Upper lobe of right lung (tissue), 1 donor: Measurements from ENCODE around the gene BCL2L14. TPM values are rescaled to one million over a fixed set of nuclear protein-coding genes. Genes with fewer than 3 reads are reported as not detected.

ENCODE experiments used
- ATAC-seq: fragments of 200-7000 bp; cut with Tn5 transposase; one replicate; pipeline ENCODE4 v1.9.1; 2020; ENCODE audit warnings: mild to moderate bottlenecking, moderate library complexity
- DNase-seq: peaks from one replicate; pipeline ENCODE4 v3.0.0-alpha.2; 2020
- H3K27ac ChIP-seq: fragments of 200-600 bp; one replicate; pipeline ENCODE4 v1.8.0; 2022
- H3K27me3 ChIP-seq: fragments of 200-600 bp; one replicate; pipeline ENCODE4 v1.8.0; 2022; ENCODE audit warnings: mild to moderate bottlenecking
- H3K36me3 ChIP-seq: fragments of 200-600 bp; one replicate; pipeline ENCODE4 v1.8.0; 2022
- H3K4me1 ChIP-seq: fragments of 200-600 bp; one replicate; pipeline ENCODE4 v1.8.0; 2022
- H3K4me3 ChIP-seq: fragments of 200-600 bp; one replicate; pipeline ENCODE4 v1.8.0; 2022; ENCODE audit warnings: mild to moderate bottlenecking
- H3K9me3 ChIP-seq: fragments of 200-600 bp; one replicate; pipeline ENCODE4 v1.8.0; 2022
- intact Hi-C: fragments of 100-400 bp; cut with DNase I; formaldehyde crosslinking; loops from one replicate; pipeline ENCODE4 v1.11.0; 2022
- long read RNA-seq: library from polyadenylated mRNA; unstranded; transcript quantifications from one replicate; pipeline ENCODE4 v2.0.0, GENCODE V29; 2021
- total RNA-seq: library from RNA; stranded (reverse); fragmentation: NEBNext Ultra II Directional; extraction: Animal tissue kit (Norgen Biotek cat#: 25700); gene quantifications from one replicate; pipeline ENCODE4 v1.2.1, GENCODE V29; 2021
- TF ChIP-seq, protein P1 (sequence below): fragments of 200-600 bp; IDR thresholded peaks from one replicate; pipeline ENCODE4 v1.8.0; 2022; ENCODE audit warnings: antibody characterized with exemption
- donor health status: DM: no; HTN: yes; CAD: no; lungs with severe emphysema.

Gene BCL2L14, protein sequence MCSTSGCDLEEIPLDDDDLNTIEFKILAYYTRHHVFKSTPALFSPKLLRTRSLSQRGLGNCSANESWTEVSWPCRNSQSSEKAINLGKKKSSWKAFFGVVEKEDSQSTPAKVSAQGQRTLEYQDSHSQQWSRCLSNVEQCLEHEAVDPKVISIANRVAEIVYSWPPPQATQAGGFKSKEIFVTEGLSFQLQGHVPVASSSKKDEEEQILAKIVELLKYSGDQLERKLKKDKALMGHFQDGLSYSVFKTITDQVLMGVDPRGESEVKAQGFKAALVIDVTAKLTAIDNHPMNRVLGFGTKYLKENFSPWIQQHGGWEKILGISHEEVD
- 1.4 TPM for total RNA-seq
- long read RNA-seq, partial matches to known transcripts: 0 of 10 reads
- long read RNA-seq, other reads (novel, unspliced or antisense): 9 of 10 reads

DNA sequence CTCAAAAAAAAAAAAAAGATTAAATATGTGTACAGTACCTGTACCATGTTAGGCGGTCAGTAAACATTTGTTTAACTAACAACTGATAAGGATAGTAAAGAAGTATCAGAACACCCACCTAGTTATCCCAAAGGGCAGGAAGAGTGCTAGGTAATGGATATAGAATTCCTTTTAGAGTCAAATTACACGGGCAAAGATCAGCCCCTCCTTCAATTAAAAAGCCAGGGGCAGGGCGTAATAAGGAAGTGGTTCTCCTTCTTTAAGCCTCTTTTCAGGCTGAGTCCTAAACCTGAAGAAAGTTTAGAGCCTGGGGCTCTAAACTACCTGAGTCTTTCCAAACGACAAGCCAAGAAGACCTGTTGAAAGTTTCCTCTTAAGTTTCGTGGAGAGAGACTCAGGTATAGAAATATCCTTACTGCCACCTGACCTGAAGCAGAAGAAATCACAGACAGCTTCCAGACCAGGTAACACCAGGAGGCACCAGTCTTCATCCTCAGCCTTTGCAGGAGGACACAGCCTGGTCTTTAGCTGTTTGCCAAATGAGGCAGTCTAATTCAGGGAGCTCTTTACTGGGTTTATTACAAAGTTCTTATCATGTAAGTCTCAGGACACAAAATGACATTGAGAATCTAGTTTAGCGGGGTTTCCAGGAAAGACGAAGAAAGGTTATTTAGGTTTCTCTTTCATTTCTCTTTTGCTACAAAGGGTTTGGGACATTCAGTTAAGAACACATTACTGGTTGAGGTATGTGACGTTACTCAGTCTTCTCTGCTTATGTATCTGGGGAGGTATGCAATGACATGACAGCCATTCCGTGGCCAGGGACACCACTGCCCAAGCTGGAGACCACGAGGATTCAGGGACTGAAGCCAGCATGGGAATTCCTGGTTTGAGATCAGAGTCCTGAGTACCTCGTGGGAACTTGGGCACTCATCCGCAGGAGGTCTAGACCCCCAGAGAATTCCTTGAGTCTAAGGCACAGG is at the start of gene BCL2L14:
Gene BCL2L14, plus strand, starts transcription at position 266 of the 983 bp plus-strand sequence. CDS start 8,367 bp downstream, outside the sequence.
- Histone ChIP-seq H3K27me3 (no peaks in the 10 kb centered on the region), H3K9me3 (no peaks in the 10 kb centered on the region), H3K27ac (no peak within 1 kb of the TSS), H3K4me1 (no peaks in the 10 kb centered on the region), H3K4me3 (peak within 1 kb of the TSS; percentile 22), H3K36me3 (no peaks in the 10 kb centered on the region)
- DNase-seq: no peak
- intact Hi-C loops: no loop called here
- TF ChIP-seq, protein P1, sequence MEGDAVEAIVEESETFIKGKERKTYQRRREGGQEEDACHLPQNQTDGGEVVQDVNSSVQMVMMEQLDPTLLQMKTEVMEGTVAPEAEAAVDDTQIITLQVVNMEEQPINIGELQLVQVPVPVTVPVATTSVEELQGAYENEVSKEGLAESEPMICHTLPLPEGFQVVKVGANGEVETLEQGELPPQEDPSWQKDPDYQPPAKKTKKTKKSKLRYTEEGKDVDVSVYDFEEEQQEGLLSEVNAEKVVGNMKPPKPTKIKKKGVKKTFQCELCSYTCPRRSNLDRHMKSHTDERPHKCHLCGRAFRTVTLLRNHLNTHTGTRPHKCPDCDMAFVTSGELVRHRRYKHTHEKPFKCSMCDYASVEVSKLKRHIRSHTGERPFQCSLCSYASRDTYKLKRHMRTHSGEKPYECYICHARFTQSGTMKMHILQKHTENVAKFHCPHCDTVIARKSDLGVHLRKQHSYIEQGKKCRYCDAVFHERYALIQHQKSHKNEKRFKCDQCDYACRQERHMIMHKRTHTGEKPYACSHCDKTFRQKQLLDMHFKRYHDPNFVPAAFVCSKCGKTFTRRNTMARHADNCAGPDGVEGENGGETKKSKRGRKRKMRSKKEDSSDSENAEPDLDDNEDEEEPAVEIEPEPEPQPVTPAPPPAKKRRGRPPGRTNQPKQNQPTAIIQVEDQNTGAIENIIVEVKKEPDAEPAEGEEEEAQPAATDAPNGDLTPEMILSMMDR: no peak
- ATAC-seq: peak; percentile 46

DNA sequence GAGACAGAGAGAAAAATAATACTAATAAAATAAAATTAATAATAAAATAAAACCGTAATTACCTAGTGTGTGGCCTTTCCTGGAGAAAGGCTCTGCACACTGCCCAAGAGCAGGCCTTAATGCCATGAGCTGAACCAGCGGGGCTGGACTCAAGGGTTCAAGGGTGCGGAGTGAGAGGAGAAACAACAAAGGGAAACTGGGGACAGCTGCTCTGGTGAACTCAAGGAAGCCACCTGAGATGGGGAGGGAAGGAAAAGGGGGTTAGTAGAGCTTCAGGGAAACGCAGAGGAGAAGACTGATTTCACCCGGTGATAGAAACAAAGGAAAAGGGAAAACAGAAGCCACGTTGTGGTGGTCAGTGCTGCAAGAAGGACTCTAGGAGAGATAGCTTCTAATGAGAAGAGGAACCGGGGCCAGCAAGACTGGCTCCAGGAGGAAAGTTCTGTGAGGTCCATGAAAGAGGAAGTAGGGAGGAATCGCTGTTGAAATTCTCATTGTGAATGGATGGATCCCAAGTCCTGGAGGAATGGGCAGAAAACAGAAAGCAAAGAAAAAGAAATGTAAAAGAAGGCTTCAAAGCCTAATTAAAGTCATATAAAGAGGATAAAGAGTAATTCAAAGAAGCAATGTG is 48.3 kb upstream of the BCL2L14 start:
- ATAC-seq: peak; percentile 70
- TF ChIP-seq, protein P1: no peak

DNA sequence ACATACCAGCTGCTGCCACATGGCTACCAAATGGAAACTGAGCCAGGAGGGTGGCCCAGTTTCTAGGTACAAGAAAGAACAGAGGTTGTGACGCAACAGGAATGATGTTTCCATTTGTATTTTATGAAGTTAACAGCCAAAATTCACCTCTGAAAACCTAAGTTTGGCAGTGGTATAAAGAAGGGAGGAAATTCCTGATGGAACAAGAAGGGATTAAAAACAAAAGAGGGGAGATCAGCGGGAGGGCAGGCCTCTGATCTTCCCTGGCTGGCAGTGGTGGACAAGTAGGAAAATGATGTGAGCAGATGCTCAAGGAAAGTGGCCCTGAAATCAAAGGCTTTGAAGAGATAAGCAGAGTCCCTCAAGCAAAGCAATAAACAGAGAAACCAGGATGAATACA is 47.3 kb upstream of the BCL2L14 start:
- Histone ChIP-seq H3K27ac (no peak overlapping the region), H3K9me3 (no peaks in the 10 kb centered on the region)
- intact Hi-C loops: no loop called here

More for the DNA sequence above, 48.3 kb upstream of the BCL2L14 start:
- Histone ChIP-seq H3K27me3 (no peaks in the 10 kb centered on the region), H3K27ac (no peak overlapping the region), H3K36me3 (no peaks in the 10 kb centered on the region), H3K4me3 (no peak overlapping the region), H3K9me3 (no peaks in the 10 kb centered on the region), H3K4me1 (no peaks in the 10 kb centered on the region)
- intact Hi-C loops: no loop called here
- DNase-seq: no peak

DNA sequence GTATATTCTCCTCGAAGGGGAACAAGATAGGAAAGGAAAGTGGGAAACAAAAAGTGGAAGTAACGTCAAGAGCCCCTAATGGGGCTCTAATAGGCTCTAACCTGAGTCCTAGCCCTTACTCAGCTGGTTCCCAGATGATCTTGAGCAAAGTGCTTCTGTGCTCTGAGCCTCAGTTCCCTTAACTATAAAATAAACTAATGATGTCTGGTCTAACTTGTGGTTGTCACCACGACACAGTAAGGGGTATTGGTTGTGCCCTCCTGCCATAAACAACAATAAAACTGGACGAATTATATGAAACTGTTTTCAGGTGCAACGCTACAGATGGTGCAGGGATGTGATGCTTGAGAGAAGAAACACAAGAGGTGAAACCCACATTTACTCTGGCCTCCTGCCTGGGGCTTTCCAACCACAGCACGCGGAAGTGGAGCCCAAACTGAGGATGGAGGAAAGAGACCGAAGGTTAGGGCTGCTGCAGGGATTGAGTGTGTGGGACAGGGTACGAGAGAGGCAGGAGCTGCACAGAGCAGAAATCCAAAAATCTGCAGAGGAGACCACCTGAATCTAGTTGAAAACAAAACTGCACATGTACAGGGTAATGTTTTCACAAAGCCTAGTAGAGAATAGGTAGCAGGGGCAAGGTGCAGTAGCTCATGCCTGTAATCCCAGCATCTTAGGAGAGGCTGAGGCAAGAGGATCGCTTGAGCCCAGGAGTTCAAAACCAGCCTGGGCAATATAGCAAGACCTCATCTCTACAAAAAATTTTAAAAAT is 45.6 kb upstream of the BCL2L14 start:
- no peaks in the 10 kb centered on the region for H3K36me3 ChIP-seq
- H3K27ac ChIP-seq: no peak overlapping the region
- no peaks in the 10 kb centered on the region for H3K27me3 ChIP-seq
- ATAC-seq (no peak), DNase-seq (no peak)
- no peaks in the 10 kb centered on the region for H3K9me3 ChIP-seq
- no peaks in the 10 kb centered on the region for H3K4me1 ChIP-seq
- TF ChIP-seq, protein P1: no peak
- intact Hi-C loops: loop anchor here (5.0 kb wide), 1 partner anchor 443 kb away; no protein-coding TSS in a partner anchor
- no peak overlapping the region for H3K4me3 ChIP-seq

More for the DNA sequence above, 47.3 kb upstream of the BCL2L14 start:
- Histone ChIP-seq H3K36me3 (no peaks in the 10 kb centered on the region), H3K27me3 (no peaks in the 10 kb centered on the region), H3K4me1 (no peaks in the 10 kb centered on the region), H3K4me3 (no peak overlapping the region)
- no peak for ATAC-seq
- TF ChIP-seq, protein P1: no peak
- DNase-seq: no peak
